HepG2 (cell line): ENCODE results near the gene FAM118A. TPM values are rescaled to one million over a fixed set of nuclear protein-coding genes. Genes with fewer than 3 reads are reported as not detected.

Source experiments
- ATAC-seq: fragments of 200-7000 bp; cut with Tn5 transposase; 3 replicates; pipeline ENCODE4 v1.9.1; 2020; ENCODE audit warnings: mild to moderate bottlenecking, moderate library complexity
- BruUV-seq: library from RNA; stranded (reverse); fragments of 400-500 nt; replicated peaks from 2 replicates; lab custom pipeline; 2021; lab: Mats Ljungman, UMichigan
- CTCF ChIA-PET: fragments of 300-600 bp; formaldehyde crosslinking; extraction: SDS; loops from one replicate; lab custom pipeline; 2021; ENCODE audit warnings: low total read pairs, inconsistent platforms, low intra/inter-chr PET ratio; lab: Yijun Ruan, JAX
- POLR2A ChIA-PET: fragments of 350-600 bp; sonication (Branson Sonifier 250); formaldehyde crosslinking; loops from one replicate; lab custom pipeline; 2020; ENCODE audit warnings: antibody characterized with exemption, inconsistent platforms; lab: Yijun Ruan, JAX
- DNase-seq: peaks from one replicate; pipeline ENCODE4 v3.0.0-alpha.2; 2015; ENCODE audit warnings: low spot score
- FAIRE-seq: peaks from 3 replicates; lab custom pipeline; 2011; peaks lifted over from hg19 to GRCh38; lab: Jason Lieb, UNC
- H2AFZ ChIP-seq: one replicate; pipeline ENCODE4 v1.6.1; 2011; ENCODE audit warnings: low read length, inconsistent platforms
- H3K27ac ChIP-seq: fragments of 300-600 bp; 3 replicates; pipeline ENCODE4 v1.8.0; 2011; ENCODE audit warnings: mixed run types, mild to moderate bottlenecking, mixed read lengths, low read length, inconsistent platforms; ENCODE audit not compliant: insufficient read depth; ENCODE audit errors: extremely low read length
- H3K27me3 ChIP-seq, 2 experiments: fragments of 200-600 bp in 1 of 2; 2 replicates in 1 of 2; 3 replicates in 1 of 2; pipeline versions ENCODE4 v1.6.0 to v1.8.0; 2011; ENCODE audit warnings: low read length in 2 of 2, mild to moderate bottlenecking in 2 of 2, moderate library complexity in 2 of 2, inconsistent platforms in 1 of 2; ENCODE audit not compliant: insufficient read depth in 2 of 2, control insufficient read depth in 1 of 2
- H3K36me3 ChIP-seq, 2 experiments: fragments of 200-600 bp in 1 of 2; replicated peaks in 1 of 2; 2 replicates in 1 of 2; 3 replicates in 1 of 2; pipeline versions ENCODE4 v1.5.1 to v1.8.0; 2011; ENCODE audit warnings: low read length in 2 of 2, inconsistent platforms in 1 of 2; ENCODE audit not compliant: insufficient read depth in 2 of 2, control insufficient read depth in 1 of 2
- H3K4me1 ChIP-seq: 2 replicates; pipeline ENCODE4 v1.5.1; 2012; ENCODE audit warnings: low read length, inconsistent platforms; ENCODE audit not compliant: insufficient read depth
- H3K4me2 ChIP-seq: 2 replicates; pipeline ENCODE4 v1.6.0; 2011; ENCODE audit warnings: low read depth, low read length, inconsistent platforms
- H3K4me3 ChIP-seq, 3 experiments: fragments of 200-600 bp in 1 of 3; sonication (generic), shearing (Covaris generic) in 1 of 3; replicated peaks in 1 of 3; 2 replicates each; pipeline ENCODE4 v1.5.1; 2011 to 2016; ENCODE audit warnings: low read length in 3 of 3, inconsistent platforms in 2 of 3, low read depth in 2 of 3, mild to moderate bottlenecking in 2 of 3, control low read depth in 1 of 3, mixed read lengths in 1 of 3; ENCODE audit not compliant: insufficient read depth in 1 of 3
- H3K79me2 ChIP-seq: one replicate; pipeline ENCODE4 v1.6.1; 2011; ENCODE audit warnings: low read length, inconsistent platforms; ENCODE audit not compliant: insufficient read depth
- H3K9ac ChIP-seq: 2 replicates; pipeline ENCODE4 v1.6.0; 2011; ENCODE audit warnings: mild to moderate bottlenecking, low read depth, low read length, inconsistent platforms; ENCODE audit not compliant: insufficient read depth
- H3K9me3 ChIP-seq: 2 replicates; pipeline ENCODE4 v1.5.1; 2012; ENCODE audit warnings: mild to moderate bottlenecking, low read length
- H4K20me1 ChIP-seq: 2 replicates; pipeline ENCODE4 v1.6.0; 2011; ENCODE audit warnings: inconsistent platforms, mild to moderate bottlenecking, low read length, moderate library complexity; ENCODE audit not compliant: insufficient read depth
- ATRX ChIP-seq: sonication (generic); formaldehyde crosslinking; IDR thresholded peaks from 2 replicates; pipeline ENCODE4 v1.4.0; 2020; ENCODE audit warnings: missing genetic modification reagents, borderline replicate concordance
- ESRRA ChIP-seq: sonication (generic); formaldehyde crosslinking; IDR thresholded peaks from 2 replicates; pipeline ENCODE4 v1.5.1; 2020; ENCODE audit warnings: mild to moderate bottlenecking, low read depth, missing genetic modification reagents
- ETV5 ChIP-seq: IDR thresholded peaks from 2 replicates; pipeline ENCODE4 v1.6.1; 2018; ENCODE audit warnings: missing biosample characterization, missing genetic modification reagents, inconsistent platforms, borderline replicate concordance
- MEIS2 ChIP-seq: sonication (generic); formaldehyde crosslinking; IDR thresholded peaks from 2 replicates; pipeline ENCODE4 v1.9.0; 2021; ENCODE audit warnings: mild to moderate bottlenecking, missing genetic modification reagents
- ZNF724P ChIP-seq: sonication (generic); formaldehyde crosslinking; IDR thresholded peaks from 2 replicates; pipeline ENCODE4 v1.8.0; 2022; ENCODE audit warnings: missing genetic modification reagents, borderline replicate concordance
- WGBS: methylation state at CpG from one replicate; pipeline ENCODE4 v1.1.6; 2017; ENCODE audit warnings: low lambda C conversion rate; 5-methylcytosine and 5-hydroxymethylcytosine counted together
- in situ Hi-C: cut with HindIII; loops from 2 replicates; pipeline ENCODE4 v1.10.0; 2017; ENCODE audit warnings: low pct_unique_long_range_greater_than_20kb; ENCODE audit not compliant: extremely low pct_ligation_motif_present
- intact Hi-C: fragments of 100-400 bp; cut with micrococcal nuclease; formaldehyde crosslinking; loops from one replicate; pipeline ENCODE4 v1.10.0; 2022; ENCODE audit not compliant: unreplicated experiment
- polyA plus RNA-seq, 8 experiments: library from polyadenylated mRNA; depleted of rRNA in 3 of 8; stranded (reverse) in 7 of 8; unstranded in 1 of 8; fragments of >200 nt; fragmentation: Illumina TruSeq in 4 of 8; extraction: Trizol in 4 of 8; gene quantifications; 2 replicates each; pipeline versions ENCODE4 v1.2.1 to v1.2.3, GENCODE V29; 2011 to 2016; ENCODE audit warnings: low read depth in 4 of 8, missing spikeins in 1 of 8, mixed read lengths in 1 of 8; ENCODE audit not compliant: insufficient read depth in 1 of 8
- total RNA-seq, 5 experiments: library from RNA; depleted of rRNA; stranded (reverse); fragments of >200 nt; fragmentation: Illumina TruSeq; extraction: Trizol; gene quantifications; 2 replicates each; pipeline ENCODE4 v1.2.3, GENCODE V29; 2016; ENCODE audit warnings: low read depth in 1 of 5
- TF ChIP-seq, protein P1 (sequence below): sonication (generic); formaldehyde crosslinking; IDR thresholded peaks from 2 replicates; pipeline ENCODE4 v1.5.0; 2020; ENCODE audit warnings: missing genetic modification reagents, mild to moderate bottlenecking, borderline replicate concordance

FAM118A gene
- total and polyA plus RNA-seq, 2 of the 13 experiments (the other 11 are each of a cell fraction or from before 2014, with no cell fraction given), result 36.7 to 48.2 TPM

DNA sequence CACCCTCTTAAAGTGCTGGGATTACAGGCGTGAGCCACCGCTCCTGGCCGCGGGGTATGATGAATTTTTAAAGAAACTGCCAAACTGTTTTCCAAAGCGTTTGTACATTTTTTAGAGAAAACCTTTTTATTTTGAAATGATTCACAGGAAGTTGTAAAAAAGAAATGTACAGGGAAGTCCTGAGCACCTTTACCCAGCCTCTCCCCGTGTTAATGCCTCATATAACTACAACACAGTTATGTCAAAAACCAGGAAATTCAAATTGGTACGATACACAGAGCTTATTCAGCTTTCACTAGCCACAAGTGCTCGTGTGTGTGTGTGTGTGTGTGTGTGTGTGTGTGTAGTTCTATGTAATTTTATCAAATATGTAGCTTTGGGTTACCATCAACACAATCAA is 7.0 kb upstream of the FAM118A start:
- DNase-seq (no peak), FAIRE-seq (no peak), ATAC-seq (no peak)
- Histone ChIP-seq H3K4me3 (no peak overlapping the region), H3K36me3 (no peaks in the 10 kb centered on the region; a peak in 1 of 5 replicates), H2AFZ (no peak overlapping the region), H3K9ac (no peak overlapping the region), H4K20me1 (no peaks in the 10 kb centered on the region), H3K79me2 (no peaks in the 10 kb centered on the region), H3K4me2 (no peak overlapping the region)
- BruUV-seq, result no TSS peak
- POLR2A ChIA-PET, result interaction anchor here (0.7 kb wide), 1 partner anchor 812 kb away, joined by 3 read pairs; no protein-coding TSS in a partner anchor
- CTCF ChIA-PET, result no interaction called here
- TF ChIP-seq ZNF724P (CRISPR knock-in tag), result no peak
- TF ChIP-seq, all 625 proteins: peak for 0
- Histone ChIP-seq H3K4me1 (peaks cover 37% of the 10 kb centered on the region), H3K27ac (no peak overlapping the region), H3K9me3 (no peaks in the 10 kb centered on the region), H3K27me3 (no peaks in the 10 kb centered on the region; a peak in 1 of 5 replicates)
- in situ Hi-C loops (no loop called here), intact Hi-C loops (no loop called here)
- WGBS, result 86% methylated on average over 8 of the region's 8 CpGs

DNA sequence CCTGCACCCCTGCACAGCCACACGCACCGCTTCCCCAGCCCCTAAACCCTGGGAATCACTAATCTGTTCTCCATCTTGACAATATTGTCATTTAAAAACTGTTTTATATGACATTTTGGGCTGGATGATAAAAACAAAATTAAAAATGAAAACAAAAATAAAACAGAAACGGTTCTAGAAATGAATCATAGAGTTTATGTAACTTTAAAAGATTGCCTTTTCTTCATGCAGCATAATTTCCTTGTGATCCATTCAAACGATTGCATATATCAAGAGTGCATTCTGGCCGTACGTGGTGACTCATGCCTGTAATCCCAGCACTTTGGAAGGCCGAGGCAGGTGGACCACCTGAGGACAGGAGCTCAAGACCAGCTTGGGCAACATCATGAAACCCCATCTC is 6.6 kb upstream of the FAM118A start:
- no peaks in the 10 kb centered on the region for H4K20me1 ChIP-seq
- H3K4me1 ChIP-seq, result peaks cover 38% of the 10 kb centered on the region
- H3K36me3 ChIP-seq, result no peaks in the 10 kb centered on the region; a peak in 1 of 5 replicates
- H3K9me3 ChIP-seq, result no peaks in the 10 kb centered on the region
- no peak overlapping the region for H3K9ac ChIP-seq
- in situ Hi-C loops (no loop called here), intact Hi-C loops (no loop called here)
- no TSS peak for BruUV-seq
- no peaks in the 10 kb centered on the region for H3K79me2 ChIP-seq
- 98% methylated on average over 7 of the region's 7 CpGs for WGBS
- no peaks in the 10 kb centered on the region; a peak in 1 of 5 replicates for H3K27me3 ChIP-seq
- FAIRE-seq (no peak), DNase-seq (no peak), ATAC-seq (no peak)
- no peak overlapping the region for H3K4me3 ChIP-seq
- no peak overlapping the region for H3K27ac ChIP-seq
- POLR2A ChIA-PET, result no interaction called here
- TF ChIP-seq ESRRA (CRISPR knock-in tag) (no peak), ATRX (CRISPR knock-in tag) (no peak), ETV5 (no peak), MEIS2 (CRISPR knock-in tag) (no peak)
- TF ChIP-seq, protein P1, sequence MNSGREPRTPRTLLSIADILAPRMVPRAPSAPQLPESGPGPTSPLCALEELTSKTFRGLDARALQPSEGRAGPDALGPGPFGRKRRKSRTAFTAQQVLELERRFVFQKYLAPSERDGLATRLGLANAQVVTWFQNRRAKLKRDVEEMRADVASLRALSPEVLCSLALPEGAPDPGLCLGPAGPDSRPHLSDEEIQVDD, result no peak
- H3K4me2 ChIP-seq, result no peak overlapping the region
- no peak overlapping the region for H2AFZ ChIP-seq
- CTCF ChIA-PET, result no interaction called here
